Endodermal cell (in vitro differentiated cells): Measurements from ENCODE around the gene ANKRD10. TPM values are rescaled to one million over a fixed set of nuclear protein-coding genes. Genes with fewer than 3 reads are reported as not detected.

Experiments
- DNase-seq: peaks from one replicate; pipeline ENCODE4 v3.0.0-alpha.2; 2017
- H3K27ac ChIP-seq: 2 replicates; pipeline ENCODE4 v1.5.1; 2013; ENCODE audit warnings: mild to moderate bottlenecking, low read depth, low read length, moderate library complexity
- H3K27me3 ChIP-seq: 2 replicates; pipeline ENCODE4 v1.6.1; 2013; ENCODE audit warnings: mild to moderate bottlenecking, low read length, moderate library complexity; ENCODE audit not compliant: insufficient read depth, control insufficient read depth, poor library complexity, severe bottlenecking
- H3K36me3 ChIP-seq: 2 replicates; pipeline ENCODE4 v1.7.0; 2013; ENCODE audit warnings: mild to moderate bottlenecking, low read length, moderate library complexity; ENCODE audit not compliant: control insufficient read depth, insufficient read depth
- H3K4me1 ChIP-seq: one replicate; pipeline ENCODE4 v1.7.0; 2013; ENCODE audit warnings: low read length; ENCODE audit not compliant: control insufficient read depth, insufficient read depth
- H3K4me3 ChIP-seq: 2 replicates; pipeline ENCODE4 v1.5.1; 2013; ENCODE audit warnings: mild to moderate bottlenecking, low read length, moderate library complexity
- H3K9ac ChIP-seq: 2 replicates; pipeline ENCODE4 v1.6.1; 2013; ENCODE audit warnings: mild to moderate bottlenecking, low read length, moderate library complexity; ENCODE audit not compliant: poor library complexity, severe bottlenecking; ENCODE audit errors: extremely low read depth
- H3K9me3 ChIP-seq: 2 replicates; pipeline ENCODE4 v1.6.1; 2013; ENCODE audit warnings: mild to moderate bottlenecking, low read length, moderate library complexity; ENCODE audit not compliant: control insufficient read depth
- H3K27ac Mint-ChIP-seq: 2 replicates; pipeline ENCODE4 v1.8.0; 2020; ENCODE audit warnings: mixed read lengths
- H3K27me3 Mint-ChIP-seq: 2 replicates; pipeline ENCODE4 v1.8.0; 2021; ENCODE audit warnings: mild to moderate bottlenecking, mixed read lengths; ENCODE audit not compliant: insufficient read depth
- H3K36me3 Mint-ChIP-seq: 2 replicates; pipeline ENCODE4 v1.8.0; 2020; ENCODE audit warnings: low read depth, mixed read lengths
- H3K4me1 Mint-ChIP-seq: 2 replicates; pipeline ENCODE4 v1.8.0; 2020; ENCODE audit warnings: mixed read lengths
- H3K4me3 Mint-ChIP-seq: 2 replicates; pipeline ENCODE4 v1.8.0; 2020; ENCODE audit warnings: mild to moderate bottlenecking, moderate library complexity, mixed read lengths
- H3K9me3 Mint-ChIP-seq: 2 replicates; pipeline ENCODE4 v1.8.0; 2020; ENCODE audit warnings: mild to moderate bottlenecking, mixed read lengths
- WGBS, 2 experiments: methylation state at CpG; one replicate each; pipeline versions ENCODE4 v1.1.5 to v1.1.7; 2013; ENCODE audit warnings: missing lambda C conversion rate in 2 of 2, mixed read lengths in 1 of 2; ENCODE audit not compliant: insufficient coverage in 1 of 2, insufficient read length in 1 of 2; 5-methylcytosine and 5-hydroxymethylcytosine counted together
- total RNA-seq, 2 donors: library from RNA; stranded (reverse); fragmentation: NEBNext Ultra II Directional in 1 of 2; extraction: Animal tissue kit (Norgen Biotek cat#: 25700) in 1 of 2; gene quantifications; 2 replicates in 1 of 2; 3 replicates in 1 of 2; pipeline ENCODE4 v1.2.1, GENCODE V29; 2021
- TF ChIP-seq, protein P1 (sequence below): fragments of 200-600 bp; sonication (generic); conservative IDR thresholded peaks from 2 replicates; pipeline ENCODE4 v1.5.0; 2021; ENCODE audit warnings: antibody characterized with exemption, mild to moderate bottlenecking

The ANKRD10 gene
- total RNA-seq, 2 donors from 2014 or later: 148 to 182 TPM

GRCh38 chr13:110902370-110902769 lies 12.5 kb downstream of the ANKRD10 start:
- Mint-ChIP-seq H3K27me3 (no peaks in the 10 kb centered on the region), H3K4me1 (peaks cover 5% of the 10 kb centered on the region), H3K36me3 (peaks cover 61% of the 10 kb centered on the region), H3K27ac (no peak overlapping the region), H3K9me3 (no peaks in the 10 kb centered on the region), H3K4me3 (no peak overlapping the region)
- peaks cover 87% of the 10 kb centered on the region for H3K36me3 ChIP-seq
- no peaks in the 10 kb centered on the region for H3K9me3 ChIP-seq
- 86 to 92% methylated on average over 1 to 2 of the region's 2 CpGs for WGBS, 2 experiments
- DNase-seq: no peak
- no peak overlapping the region for H3K9ac ChIP-seq
- TF ChIP-seq, protein P1, sequence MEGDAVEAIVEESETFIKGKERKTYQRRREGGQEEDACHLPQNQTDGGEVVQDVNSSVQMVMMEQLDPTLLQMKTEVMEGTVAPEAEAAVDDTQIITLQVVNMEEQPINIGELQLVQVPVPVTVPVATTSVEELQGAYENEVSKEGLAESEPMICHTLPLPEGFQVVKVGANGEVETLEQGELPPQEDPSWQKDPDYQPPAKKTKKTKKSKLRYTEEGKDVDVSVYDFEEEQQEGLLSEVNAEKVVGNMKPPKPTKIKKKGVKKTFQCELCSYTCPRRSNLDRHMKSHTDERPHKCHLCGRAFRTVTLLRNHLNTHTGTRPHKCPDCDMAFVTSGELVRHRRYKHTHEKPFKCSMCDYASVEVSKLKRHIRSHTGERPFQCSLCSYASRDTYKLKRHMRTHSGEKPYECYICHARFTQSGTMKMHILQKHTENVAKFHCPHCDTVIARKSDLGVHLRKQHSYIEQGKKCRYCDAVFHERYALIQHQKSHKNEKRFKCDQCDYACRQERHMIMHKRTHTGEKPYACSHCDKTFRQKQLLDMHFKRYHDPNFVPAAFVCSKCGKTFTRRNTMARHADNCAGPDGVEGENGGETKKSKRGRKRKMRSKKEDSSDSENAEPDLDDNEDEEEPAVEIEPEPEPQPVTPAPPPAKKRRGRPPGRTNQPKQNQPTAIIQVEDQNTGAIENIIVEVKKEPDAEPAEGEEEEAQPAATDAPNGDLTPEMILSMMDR: no peak
- H3K4me1 ChIP-seq: no peaks in the 10 kb centered on the region
- no peaks in the 10 kb centered on the region for H3K27me3 ChIP-seq
- no peak overlapping the region for H3K27ac ChIP-seq
- H3K4me3 ChIP-seq: no peak overlapping the region

GRCh38 chr13:110897521-110897920 lies 17.3 kb downstream of the ANKRD10 start:
- no peak for DNase-seq
- Histone ChIP-seq H3K4me3 (no peak overlapping the region), H3K9me3 (no peaks in the 10 kb centered on the region), H3K27ac (no peak overlapping the region), H3K27me3 (no peaks in the 10 kb centered on the region), H3K9ac (no peak overlapping the region), H3K4me1 (no peaks in the 10 kb centered on the region), H3K36me3 (peaks cover 84% of the 10 kb centered on the region)
- Mint-ChIP-seq H3K27ac (no peak overlapping the region), H3K9me3 (no peaks in the 10 kb centered on the region), H3K4me1 (no peaks in the 10 kb centered on the region), H3K4me3 (no peak overlapping the region), H3K27me3 (no peaks in the 10 kb centered on the region), H3K36me3 (peaks cover 54% of the 10 kb centered on the region)
- TF ChIP-seq, protein P1: no peak
- 95 to 100% methylated on average over 6 of the region's 6 CpGs for WGBS, 2 experiments

- Histone ChIP-seq H3K27ac (no peak overlapping the region), H3K27me3 (no peaks in the 10 kb centered on the region), H3K4me3 (no peak overlapping the region), H3K4me1 (no peaks in the 10 kb centered on the region), H3K36me3 (peaks cover 81% of the 10 kb centered on the region), H3K9me3 (no peaks in the 10 kb centered on the region), H3K9ac (no peak overlapping the region)
- Mint-ChIP-seq H3K4me1 (no peaks in the 10 kb centered on the region), H3K9me3 (no peaks in the 10 kb centered on the region), H3K4me3 (no peak overlapping the region), H3K27ac (no peak overlapping the region), H3K27me3 (no peaks in the 10 kb centered on the region), H3K36me3 (peaks cover 56% of the 10 kb centered on the region)
- 100% methylated on average over 1 of the region's 1 CpG for WGBS, 2 experiments
- no peak for DNase-seq
- TF ChIP-seq, protein P1: no peak
These were observed 17.9 kb downstream of the ANKRD10 start for GRCh38 chr13:110897014-110897413.
